A673 (cell line): ENCODE results near the gene NEDD4L.

ENCODE experiments used
- EZH2 ChIP-seq: fragments of 200-600 bp; sonication (generic); IDR thresholded peaks from 2 replicates; pipeline ENCODE4 v1.6.1; 2017; ENCODE audit warnings: borderline replicate concordance, low read depth, mild to moderate bottlenecking, mixed read lengths, antibody characterized with exemption, low read length; ENCODE audit not compliant: poor library complexity, severe bottlenecking
- TF ChIP-seq, protein P1 (sequence below): fragments of 300-800, 200-600 bp; sonication (generic); conservative IDR thresholded peaks from 2 replicates; pipeline ENCODE4 v1.5.1; 2017; ENCODE audit warnings: low read depth, mild to moderate bottlenecking, antibody characterized with exemption, low read length, moderate library complexity, mixed read lengths

DNA sequence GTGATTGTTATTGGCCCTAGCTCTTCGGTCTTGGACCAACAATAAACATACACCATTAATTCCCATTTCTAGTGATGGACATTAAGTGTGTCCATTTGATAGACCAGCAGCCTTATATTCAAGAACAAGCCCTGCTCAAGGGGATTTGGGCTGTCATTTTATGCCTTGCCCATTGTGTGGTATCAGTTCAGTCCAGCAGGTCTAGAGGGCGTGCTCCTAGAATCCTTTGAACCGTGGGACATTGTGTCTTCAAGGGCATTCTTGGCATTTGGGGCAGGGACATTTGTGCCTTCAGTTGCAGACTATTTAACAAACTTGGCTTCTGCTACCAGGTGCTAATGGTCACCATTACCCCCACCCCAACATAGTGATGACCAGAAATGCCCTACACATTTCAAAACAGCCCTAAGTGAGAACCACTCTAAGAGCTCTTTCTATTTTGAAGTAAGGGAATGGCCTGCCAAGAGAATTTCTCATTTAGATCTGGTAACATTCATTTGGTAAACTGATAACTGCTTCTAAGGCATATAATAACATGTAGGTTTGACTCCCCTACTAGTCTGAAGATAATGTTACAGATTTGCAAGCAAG, 300.1 kb downstream of the NEDD4L start:
- TF ChIP-seq, protein P1, sequence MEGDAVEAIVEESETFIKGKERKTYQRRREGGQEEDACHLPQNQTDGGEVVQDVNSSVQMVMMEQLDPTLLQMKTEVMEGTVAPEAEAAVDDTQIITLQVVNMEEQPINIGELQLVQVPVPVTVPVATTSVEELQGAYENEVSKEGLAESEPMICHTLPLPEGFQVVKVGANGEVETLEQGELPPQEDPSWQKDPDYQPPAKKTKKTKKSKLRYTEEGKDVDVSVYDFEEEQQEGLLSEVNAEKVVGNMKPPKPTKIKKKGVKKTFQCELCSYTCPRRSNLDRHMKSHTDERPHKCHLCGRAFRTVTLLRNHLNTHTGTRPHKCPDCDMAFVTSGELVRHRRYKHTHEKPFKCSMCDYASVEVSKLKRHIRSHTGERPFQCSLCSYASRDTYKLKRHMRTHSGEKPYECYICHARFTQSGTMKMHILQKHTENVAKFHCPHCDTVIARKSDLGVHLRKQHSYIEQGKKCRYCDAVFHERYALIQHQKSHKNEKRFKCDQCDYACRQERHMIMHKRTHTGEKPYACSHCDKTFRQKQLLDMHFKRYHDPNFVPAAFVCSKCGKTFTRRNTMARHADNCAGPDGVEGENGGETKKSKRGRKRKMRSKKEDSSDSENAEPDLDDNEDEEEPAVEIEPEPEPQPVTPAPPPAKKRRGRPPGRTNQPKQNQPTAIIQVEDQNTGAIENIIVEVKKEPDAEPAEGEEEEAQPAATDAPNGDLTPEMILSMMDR = no peak
- no peak for TF ChIP-seq EZH2
